Lower leg skin (tissue), 3 donors: ENCODE data around the gene B4GALT6.

Source experiments
- CTCF ChIP-seq, 3 donors: fragments of 450-650 bp; IDR thresholded peaks; one replicate each; pipeline ENCODE4 v1.5.1; 2016; ENCODE audit warnings: antibody characterized with exemption in 3 of 3, mild to moderate bottlenecking in 3 of 3, moderate library complexity in 2 of 3
- POLR2A ChIP-seq, 2 donors: fragments of 450-650 bp; IDR thresholded peaks; one replicate each; pipeline ENCODE4 v1.6.1; 2016 to 2017; ENCODE audit warnings: antibody characterized with exemption in 2 of 2, mild to moderate bottlenecking in 1 of 2, moderate library complexity in 1 of 2

- TF ChIP-seq CTCF (IDR thresholded peaks at IDR 0.05) (no peak), POLR2A (IDR thresholded peaks at IDR 0.05) (no peak)
These were observed 2.2 kb upstream of the B4GALT6 start for GRCh38 chr18:31686572-31686971.
